Kidney (tissue), 14 donors: Measurements from ENCODE around the gene GRIK1. TPM values are rescaled to one million over a fixed set of nuclear protein-coding genes. Genes with fewer than 3 reads are reported as not detected.

Experiments used
- DNase-seq, 5 donors: peaks; one replicate each; pipeline ENCODE4 v3.0.0-alpha.2; 2013 to 2020
- FAIRE-seq: peaks from 2 replicates; lab custom pipeline; 2012; peaks lifted over from hg19 to GRCh38; lab: Jason Lieb, UNC
- H3K27ac ChIP-seq, 2 donors: one replicate each; pipeline ENCODE4 v1.7.0; 2013; ENCODE audit warnings: low read depth in 2 of 2, low read length in 2 of 2, inconsistent platforms in 1 of 2
- H3K27me3 ChIP-seq: one replicate; pipeline ENCODE4 v1.7.1; 2013; ENCODE audit warnings: low read length, inconsistent platforms; ENCODE audit not compliant: control insufficient read depth, insufficient read depth
- H3K36me3 ChIP-seq, 3 donors: one replicate each; pipeline versions ENCODE4 v1.7.0 to v1.7.1; 2013; ENCODE audit warnings: low read length in 3 of 3, control low read depth in 1 of 3, inconsistent platforms in 1 of 3; ENCODE audit not compliant: insufficient read depth in 3 of 3, control insufficient read depth in 2 of 3
- H3K4me1 ChIP-seq, 3 donors: one replicate each; pipeline versions ENCODE4 v1.7.0 to v1.7.1; 2013; ENCODE audit warnings: low read length in 3 of 3, inconsistent platforms in 1 of 3, low read depth in 1 of 3; ENCODE audit not compliant: control insufficient read depth in 2 of 3, insufficient read depth in 2 of 3
- H3K4me3 ChIP-seq, 3 donors: one replicate each; pipeline versions ENCODE4 v1.7.0 to v1.8.1; 2013; ENCODE audit warnings: low read length in 3 of 3, control low read depth in 1 of 3, inconsistent platforms in 1 of 3
- H3K9ac ChIP-seq, 3 donors: one replicate each; pipeline versions ENCODE4 v1.7.0 to v1.7.1; 2013; ENCODE audit warnings: low read length in 3 of 3, control low read depth in 1 of 3, inconsistent platforms in 1 of 3
- H3K9me3 ChIP-seq, 3 donors: one replicate each; pipeline versions ENCODE4 v1.7.0 to v1.7.1; 2013; ENCODE audit warnings: low read length in 3 of 3, control low read depth in 1 of 3, inconsistent platforms in 1 of 3; ENCODE audit not compliant: control insufficient read depth in 2 of 3, insufficient read depth in 1 of 3
- CTCF ChIP-seq: IDR thresholded peaks from 3 replicates; pipeline ENCODE4 v1.5.1; 2012; ENCODE audit warnings: mild to moderate bottlenecking, moderate library complexity, borderline replicate concordance; ENCODE audit not compliant: insufficient read depth; ENCODE audit errors: extremely low read depth
- intact Hi-C: fragments of 100-400 bp; cut with DNase I; formaldehyde crosslinking; loops from one replicate; pipeline ENCODE4 v1.11.1; 2022
- polyA plus RNA-seq: library from polyadenylated mRNA; stranded (reverse); fragments of 350-450 nt; fragmentation: Illumina TruSeq; extraction: RNeasy Lipid Tissue Mini Kit (QIAGEN cat#74804); gene quantifications from one replicate; pipeline ENCODE4 v1.2.3, GENCODE V29; 2014; ENCODE audit warnings: low read depth, low replicate concordance; ENCODE audit not compliant: insufficient read depth
- total RNA-seq: library from RNA; stranded (reverse); fragmentation: NEBNext Ultra II Directional; extraction: Animal tissue kit (Norgen Biotek cat#: 25700); gene quantifications from one replicate; pipeline ENCODE4 v1.2.1, GENCODE V29; 2021
- donor health status: control.
- donor health status: control.
- donor health status: control.
- donor health status: control.
- donor health status: control.
- donor health status: DM: yes; HTN: yes; CAD: no.
- donor health status: Normal renal cell carcinoma (clear cell type).

GRIK1 gene
- total and polyA plus RNA-seq, 2 donors from 2014 or later, result not detected

DNA sequence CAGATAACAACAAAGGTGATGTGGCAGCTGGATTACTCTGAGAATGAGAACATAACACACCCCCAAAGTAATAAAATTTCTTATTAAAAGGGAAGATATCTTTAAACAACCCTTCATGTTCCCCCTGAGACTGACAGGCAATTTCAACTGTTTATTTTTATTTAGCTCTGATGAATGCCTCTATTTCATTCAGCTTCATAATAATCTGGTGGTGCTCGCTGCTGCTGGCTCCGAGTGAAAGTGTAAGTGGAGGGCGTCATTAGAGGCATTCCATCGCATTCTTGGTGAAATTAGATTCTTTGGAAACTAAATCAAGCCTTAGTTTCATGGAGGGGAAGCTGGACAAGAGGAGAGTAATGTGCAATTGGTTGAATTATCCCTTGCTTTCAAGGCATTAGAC lies 128.9 kb downstream of the GRIK1 start:
- FAIRE-seq (no peak), DNase-seq (peak in 3 of 5 donors; percentile 38 to 81 (median 67))
- no peaks in the 10 kb centered on the region for H3K36me3 ChIP-seq
- H3K4me3 ChIP-seq, result no peak overlapping the region
- no peak overlapping the region for H3K9ac ChIP-seq
- intact Hi-C loops, result no loop called here
- no peak for TF ChIP-seq CTCF
- H3K27me3 ChIP-seq, result no peaks in the 10 kb centered on the region
- H3K4me1 ChIP-seq, result no peaks in the 10 kb centered on the region
- H3K27ac ChIP-seq, result no peak overlapping the region
- no peaks in the 10 kb centered on the region for H3K9me3 ChIP-seq

- FAIRE-seq, result no peak
- Histone ChIP-seq H3K9ac (no peak overlapping the region), H3K36me3 (no peaks in the 10 kb centered on the region), H3K27me3 (no peaks in the 10 kb centered on the region), H3K4me3 (no peak overlapping the region), H3K4me1 (no peaks in the 10 kb centered on the region), H3K27ac (no peak overlapping the region), H3K9me3 (no peaks in the 10 kb centered on the region)
- intact Hi-C loops, result no loop called here
- no peak for DNase-seq
- TF ChIP-seq CTCF, result no peak
Observed at GRCh38 chr21:29808153-29808552, 131.6 kb downstream of the GRIK1 start.

- Histone ChIP-seq H3K27me3 (no peaks in the 10 kb centered on the region), H3K4me1 (no peaks in the 10 kb centered on the region), H3K9ac (no peak overlapping the region), H3K27ac (no peak overlapping the region), H3K9me3 (no peaks in the 10 kb centered on the region), H3K4me3 (no peak overlapping the region), H3K36me3 (no peaks in the 10 kb centered on the region)
- intact Hi-C loops, result no loop called here
- DNase-seq, result no peak
- no peak for TF ChIP-seq CTCF
- FAIRE-seq, result no peak
Observed at GRCh38 chr21:29805105-29805504, 134.7 kb downstream of the GRIK1 start.

GRCh38 chr21:29803191-29803590 lies 136.6 kb downstream of the GRIK1 start:
- FAIRE-seq, result no peak
- H3K9me3 ChIP-seq, result no peaks in the 10 kb centered on the region
- H3K4me3 ChIP-seq, result no peak overlapping the region
- DNase-seq, result no peak
- TF ChIP-seq CTCF, result no peak
- intact Hi-C loops, result no loop called here
- no peak overlapping the region for H3K9ac ChIP-seq
- H3K36me3 ChIP-seq, result no peaks in the 10 kb centered on the region
- no peak overlapping the region for H3K27ac ChIP-seq
- H3K27me3 ChIP-seq, result no peaks in the 10 kb centered on the region
- H3K4me1 ChIP-seq, result no peaks in the 10 kb centered on the region
